Lower lobe of right lung (tissue), 2 donors: ENCODE data around the gene HBEGF. TPM values are rescaled to one million over a fixed set of nuclear protein-coding genes. Genes with fewer than 3 reads are reported as not detected.

Source experiments
- ATAC-seq, 2 donors: fragments of 200-7000 bp; cut with Tn5 transposase; one replicate each; pipeline ENCODE4 v1.9.1; 2020 to 2022; ENCODE audit warnings: mild to moderate bottlenecking in 2 of 2, moderate library complexity in 2 of 2
- DNase-seq: peaks from one replicate; pipeline ENCODE4 v3.0.0-alpha.2; 2020
- H3K27ac ChIP-seq: fragments of 200-600 bp; one replicate; pipeline ENCODE4 v1.8.0; 2022
- H3K27me3 ChIP-seq: fragments of 200-600 bp; one replicate; pipeline ENCODE4 v1.8.0; 2022; ENCODE audit warnings: low read depth
- H3K36me3 ChIP-seq: fragments of 200-600 bp; one replicate; pipeline ENCODE4 v1.8.0; 2022; ENCODE audit warnings: mild to moderate bottlenecking
- H3K4me1 ChIP-seq: fragments of 200-600 bp; one replicate; pipeline ENCODE4 v1.8.0; 2022
- H3K4me3 ChIP-seq: fragments of 200-600 bp; one replicate; pipeline ENCODE4 v1.8.0; 2022; ENCODE audit warnings: mild to moderate bottlenecking
- H3K9me3 ChIP-seq: fragments of 200-600 bp; one replicate; pipeline ENCODE4 v1.8.0; 2022
- CTCF ChIP-seq: fragments of 200-600 bp; IDR thresholded peaks from one replicate; pipeline ENCODE4 v1.8.0; 2022; ENCODE audit warnings: antibody characterized with exemption, mild to moderate bottlenecking
- intact Hi-C: fragments of 100-400 bp; cut with DNase I; formaldehyde crosslinking; loops from one replicate; pipeline ENCODE4 v1.11.0; 2022
- total RNA-seq: library from RNA; stranded (reverse); fragmentation: NEBNext Ultra II Directional; extraction: Animal tissue kit (Norgen Biotek cat#: 25700); gene quantifications from one replicate; pipeline ENCODE4 v1.2.1, GENCODE V29; 2021
- donor health status: DM: no; HTN: yes; CAD: no; lungs with severe emphysema.

HBEGF gene
- total RNA-seq, 1 donor from 2014 or later, result 43.2 TPM

- Histone ChIP-seq H3K4me1 (peaks cover 19% of the 10 kb centered on the region), H3K9me3 (no peaks in the 10 kb centered on the region), H3K27me3 (no peaks in the 10 kb centered on the region), H3K27ac (no peak overlapping the region), H3K36me3 (no peaks in the 10 kb centered on the region), H3K4me3 (no peak overlapping the region)
- ATAC-seq (no peak), DNase-seq (no peak)
- TF ChIP-seq CTCF, result no peak
- intact Hi-C loops, result no loop called here
Measured at GRCh38 chr5:140355546-140355945, 9.1 kb upstream of the HBEGF start.

- H3K9me3 ChIP-seq, result no peaks in the 10 kb centered on the region
- no peaks in the 10 kb centered on the region for H3K36me3 ChIP-seq
- no peak overlapping the region for H3K27ac ChIP-seq
- intact Hi-C loops, result no loop called here
- peak; percentile 66 to 80 for ATAC-seq
- DNase-seq, result no peak
- TF ChIP-seq CTCF, result peak; percentile 91
- H3K4me3 ChIP-seq, result no peak overlapping the region
- no peaks in the 10 kb centered on the region for H3K27me3 ChIP-seq
- H3K4me1 ChIP-seq, result peaks cover 23% of the 10 kb centered on the region
Measured at GRCh38 chr5:140351609-140352334, 5.4 kb upstream of the HBEGF start.

- intact Hi-C loops, result loop anchor here (5.0 kb wide), 1 partner anchor 107 kb away; no protein-coding TSS in a partner anchor
- TF ChIP-seq CTCF, result no peak
Measured at GRCh38 chr5:140349244-140349643, 2.8 kb upstream of the HBEGF start.

GRCh38 chr5:140348104-140348503 lies 1.7 kb upstream of the HBEGF start:
- no peak for ATAC-seq
- Histone ChIP-seq H3K4me1 (peaks cover 48% of the 10 kb centered on the region), H3K36me3 (no peaks in the 10 kb centered on the region), H3K9me3 (no peaks in the 10 kb centered on the region), H3K27ac (peak overlapping the region; percentile 14), H3K27me3 (no peaks in the 10 kb centered on the region), H3K4me3 (no peak overlapping the region)
- TF ChIP-seq CTCF, result no peak
- no peak for DNase-seq
- intact Hi-C loops, result loop anchor here (5.0 kb wide), 1 partner anchor 106 kb away; no protein-coding TSS in a partner anchor

More at GRCh38 chr5:140349244-140349643, 2.8 kb upstream of the HBEGF start:
- no peak overlapping the region for H3K27ac ChIP-seq
- H3K4me1 ChIP-seq, result peaks cover 37% of the 10 kb centered on the region
- no peaks in the 10 kb centered on the region for H3K36me3 ChIP-seq
- no peak for ATAC-seq
- H3K9me3 ChIP-seq, result no peaks in the 10 kb centered on the region
- H3K4me3 ChIP-seq, result no peak overlapping the region
- no peaks in the 10 kb centered on the region for H3K27me3 ChIP-seq
- DNase-seq, result no peak

- Histone ChIP-seq H3K4me1 (peaks cover 56% of the 10 kb centered on the region), H3K9me3 (no peaks in the 10 kb centered on the region), H3K4me3 (no peak overlapping the region), H3K27ac (peak overlapping the region; percentile 77), H3K27me3 (no peaks in the 10 kb centered on the region), H3K36me3 (no peaks in the 10 kb centered on the region)
- TF ChIP-seq CTCF, result no peak
- ATAC-seq (no peak), DNase-seq (no peak)
- intact Hi-C loops, result loop anchor here (5.0 kb wide), 1 partner anchor 105 kb away; no protein-coding TSS in a partner anchor
Measured at GRCh38 chr5:140347360-140347759, 957 bp upstream of the HBEGF start.
